IMR-90 (cell line): ENCODE measurements around the gene RASGRP1. TPM values are rescaled to one million over a fixed set of nuclear protein-coding genes. Genes with fewer than 3 reads are reported as not detected.

Experiments
- ATAC-seq: fragments of 200-7000 bp; cut with Tn5 transposase; 2 replicates; pipeline ENCODE4 v1.9.1; 2020; ENCODE audit warnings: low read depth, mild to moderate bottlenecking, moderate library complexity
- BruUV-seq: library from RNA; stranded (reverse); fragments of 400-500 nt; replicated peaks from 2 replicates; lab custom pipeline; 2021; lab: Mats Ljungman, UMichigan
- CTCF ChIA-PET: fragments of 300-600 bp; formaldehyde crosslinking; extraction: SDS; loops from one replicate; lab custom pipeline; 2021; ENCODE audit warnings: antibody characterized with exemption; lab: Yijun Ruan, JAX
- POLR2A ChIA-PET: fragments of 300-600 bp; sonication (Branson Sonifier 250); formaldehyde crosslinking; loops from one replicate; lab custom pipeline; 2022; ENCODE audit warnings: antibody characterized with exemption; ENCODE audit not compliant: unreplicated experiment; lab: Charles Lee
- DNase-seq: peaks from one replicate; pipeline ENCODE4 v3.0.0; 2013
- H2AFZ ChIP-seq: replicated peaks from 2 replicates; pipeline ENCODE3; 2013; ENCODE audit warnings: low read length, mild to moderate bottlenecking; ENCODE audit not compliant: poor library complexity
- H2AK5ac ChIP-seq: 2 replicates; pipeline ENCODE4 v1.6.1; 2013; ENCODE audit warnings: low read depth, low read length, inconsistent platforms
- H2AK9ac ChIP-seq: replicated peaks from 2 replicates; pipeline ENCODE3; 2013; ENCODE audit warnings: mild to moderate bottlenecking, low read depth, low read length, moderate library complexity; ENCODE audit not compliant: poor library complexity
- H2BK120ac ChIP-seq: 2 replicates; pipeline ENCODE4 v1.6.1; 2013; ENCODE audit warnings: low read depth, low read length, inconsistent platforms
- H2BK15ac ChIP-seq: 3 replicates; pipeline ENCODE4 v1.6.1; 2013; ENCODE audit warnings: low read depth, low read length, inconsistent platforms
- H2BK20ac ChIP-seq: 2 replicates; pipeline ENCODE4 v1.6.1; 2013; ENCODE audit warnings: low read depth, mild to moderate bottlenecking, inconsistent platforms, low read length, moderate library complexity
- H2BK5ac ChIP-seq: 2 replicates; pipeline ENCODE4 v1.6.1; 2013; ENCODE audit warnings: mild to moderate bottlenecking, low read depth, low read length, inconsistent platforms; ENCODE audit not compliant: poor library complexity, severe bottlenecking
- H3K14ac ChIP-seq: replicated peaks from 2 replicates; pipeline ENCODE4 v1.6.1; 2013; ENCODE audit warnings: low read depth, low read length, inconsistent platforms
- H3K18ac ChIP-seq: 2 replicates; pipeline ENCODE4 v1.6.1; 2013; ENCODE audit warnings: low read depth, low read length, control low read depth
- H3K23ac ChIP-seq: 2 replicates; pipeline ENCODE4 v1.6.1; 2013; ENCODE audit warnings: low read depth, low read length, inconsistent platforms
- H3K27ac ChIP-seq: 2 replicates; pipeline ENCODE4 v1.5.1; 2013; ENCODE audit warnings: mild to moderate bottlenecking, control low read depth, low read length; ENCODE audit not compliant: insufficient read depth
- H3K27me3 ChIP-seq: 2 replicates; pipeline ENCODE4 v1.6.1; 2013; ENCODE audit warnings: low read length; ENCODE audit not compliant: control insufficient read depth, insufficient read depth
- H3K36me3 ChIP-seq: 2 replicates; pipeline ENCODE4 v1.6.1; 2013; ENCODE audit warnings: low read length, mixed read lengths; ENCODE audit not compliant: control insufficient read depth, insufficient read depth
- H3K4ac ChIP-seq: 2 replicates; pipeline ENCODE4 v1.6.1; 2013; ENCODE audit warnings: low read depth, low read length, inconsistent platforms
- H3K4me1 ChIP-seq: 2 replicates; pipeline ENCODE4 v1.6.1; 2013; ENCODE audit warnings: low read length, mixed read lengths; ENCODE audit not compliant: control insufficient read depth, insufficient read depth
- H3K4me2 ChIP-seq: 2 replicates; pipeline ENCODE4 v1.6.1; 2013; ENCODE audit warnings: low read depth, mild to moderate bottlenecking, control low read depth, low read length, moderate library complexity
- H3K4me3 ChIP-seq: 2 replicates; pipeline ENCODE4 v1.5.1; 2013; ENCODE audit warnings: low read depth, mild to moderate bottlenecking, control low read depth, low read length, moderate library complexity; ENCODE audit not compliant: insufficient read depth
- H3K56ac ChIP-seq: 2 replicates; pipeline ENCODE4 v1.6.1; 2013; ENCODE audit warnings: low read length, inconsistent platforms; ENCODE audit not compliant: insufficient read depth; ENCODE audit errors: extremely low read depth
- H3K79me1 ChIP-seq, 2 experiments: 2 replicates each; pipeline ENCODE4 v1.6.1; 2013; ENCODE audit warnings: low read length in 2 of 2, inconsistent platforms in 1 of 2, low read depth in 1 of 2
- H3K9ac ChIP-seq: 2 replicates; pipeline ENCODE4 v1.6.1; 2013; ENCODE audit warnings: low read depth, low read length, control low read depth
- H3K9me1 ChIP-seq: 2 replicates; pipeline ENCODE4 v1.6.1; 2013; ENCODE audit warnings: low read length, inconsistent platforms; ENCODE audit not compliant: insufficient read depth
- H3K9me3 ChIP-seq: 2 replicates; pipeline ENCODE4 v1.6.1; 2013; ENCODE audit warnings: low read length; ENCODE audit not compliant: control insufficient read depth, insufficient read depth
- H4K20me1 ChIP-seq: 2 replicates; pipeline ENCODE4 v1.6.1; 2013; ENCODE audit warnings: low read length, inconsistent platforms; ENCODE audit not compliant: insufficient read depth
- H4K5ac ChIP-seq: 2 replicates; pipeline ENCODE4 v1.6.1; 2013; ENCODE audit warnings: mild to moderate bottlenecking, low read depth, low read length, control low read depth
- H4K8ac ChIP-seq, 2 experiments: 2 replicates each; pipeline ENCODE4 v1.6.1; 2013; ENCODE audit warnings: low read depth in 2 of 2, low read length in 2 of 2, control low read depth in 1 of 2, inconsistent platforms in 1 of 2
- H4K91ac ChIP-seq: 2 replicates; pipeline ENCODE4 v1.6.1; 2013; ENCODE audit warnings: low read depth, low read length, inconsistent platforms; ENCODE audit not compliant: insufficient read depth
- BHLHE40 ChIP-seq: fragments of 150-350 bp; IDR thresholded peaks from 2 replicates; pipeline ENCODE4 v1.6.1; 2016; ENCODE audit warnings: mild to moderate bottlenecking, low read depth, low read length
- CEBPB ChIP-seq: IDR thresholded peaks from 2 replicates; pipeline ENCODE4 v1.6.1; 2012; ENCODE audit warnings: low read depth, low read length, improper control_type of control experiment
- CHD1 ChIP-seq: IDR thresholded peaks from 2 replicates; pipeline ENCODE4 v1.6.1; 2012; ENCODE audit warnings: low read depth, low read length, improper control_type of control experiment
- CTCF ChIP-seq: conservative IDR thresholded peaks from 2 replicates; pipeline ENCODE4 v1.5.1; 2012; ENCODE audit warnings: mild to moderate bottlenecking, low read depth, low read length, improper control_type of control experiment
- ELK1 ChIP-seq: fragments of 150-350 bp; IDR thresholded peaks from 2 replicates; pipeline ENCODE4 v1.6.1; 2016; ENCODE audit warnings: low read depth, mild to moderate bottlenecking, low read length, moderate library complexity, borderline replicate concordance
- FOS ChIP-seq: fragments of 150-350 bp; IDR thresholded peaks from 2 replicates; pipeline ENCODE4 v1.6.1; 2016; ENCODE audit warnings: low read depth, low read length
- MAFK ChIP-seq: IDR thresholded peaks from 2 replicates; pipeline ENCODE4 v1.6.1; 2012; ENCODE audit warnings: low read depth, low read length, improper control_type of control experiment
- MAZ ChIP-seq: IDR thresholded peaks from 2 replicates; pipeline ENCODE4 v1.6.1; 2012; ENCODE audit warnings: low read depth, mild to moderate bottlenecking, low read length, improper control_type of control experiment, moderate library complexity, borderline replicate concordance
- MXI1 ChIP-seq: IDR thresholded peaks from 2 replicates; pipeline ENCODE4 v1.6.1; 2012; ENCODE audit warnings: low read depth, mild to moderate bottlenecking, low read length, moderate library complexity, borderline replicate concordance
- NFE2L2 ChIP-seq: fragments of 150-350 bp; IDR thresholded peaks from 2 replicates; pipeline ENCODE4 v1.6.1; 2016; ENCODE audit warnings: low read depth, mild to moderate bottlenecking, low read length
- POLR2A ChIP-seq: IDR thresholded peaks from 2 replicates; pipeline ENCODE4 v1.6.1; 2012; ENCODE audit warnings: mild to moderate bottlenecking, low read depth, low read length
- RAD21 ChIP-seq: IDR thresholded peaks from 2 replicates; pipeline ENCODE4 v1.6.1; 2012; ENCODE audit warnings: low read length, improper control_type of control experiment
- RCOR1 ChIP-seq: IDR thresholded peaks from 2 replicates; pipeline ENCODE4 v1.6.1; 2012; ENCODE audit warnings: mild to moderate bottlenecking, low read length, improper control_type of control experiment; ENCODE audit not compliant: insufficient replicate concordance
- RFX5 ChIP-seq: IDR thresholded peaks from 2 replicates; pipeline ENCODE4 v1.8.0; 2012; ENCODE audit warnings: low read depth, mild to moderate bottlenecking, low read length, moderate library complexity
- SMC3 ChIP-seq: fragments of 150-350 bp; IDR thresholded peaks from 2 replicates; pipeline ENCODE4 v1.6.1; 2016; ENCODE audit warnings: low read depth, mild to moderate bottlenecking, antibody characterized with exemption, low read length, moderate library complexity
- USF2 ChIP-seq: fragments of 150-350 bp; IDR thresholded peaks from 2 replicates; pipeline ENCODE4 v1.6.1; 2017; ENCODE audit warnings: mild to moderate bottlenecking, antibody characterized with exemption, low read length, low read depth
- WGBS, 2 experiments: methylation state at CpG; one replicate each; pipeline versions ENCODE4 v1.1.5 to v1.1.7; 2013; ENCODE audit warnings: missing lambda C conversion rate in 2 of 2; ENCODE audit not compliant: insufficient read length in 1 of 2; ENCODE audit errors: extremely low coverage in 2 of 2; 5-methylcytosine and 5-hydroxymethylcytosine counted together
- dilution Hi-C: fragments of 300-500 bp; cut with HindIII; formaldehyde crosslinking; loops from one replicate; pipeline ENCODE4 v1.14.3; 2018; ENCODE audit warnings: low sequenced_read_pairs; ENCODE audit not compliant: unreplicated experiment
- in situ Hi-C: fragments of 300-500 bp; cut with MboI; formaldehyde crosslinking; loops from 3 replicates; pipeline ENCODE4 v1.14.3; 2019; ENCODE audit warnings: low sequenced_read_pairs, inconsistent platforms, mixed read lengths
- intact Hi-C: fragments of 100-400 bp; cut with micrococcal nuclease; formaldehyde crosslinking; loops from 2 replicates; pipeline ENCODE4 v1.10.0; 2022
- polyA plus RNA-seq, 3 experiments: library from polyadenylated mRNA; depleted of rRNA; stranded (reverse); fragments of >200 nt; gene quantifications; 2 replicates each; pipeline ENCODE4 v1.2.3, GENCODE V29; 2012; ENCODE audit warnings: low replicate concordance in 1 of 3
- total RNA-seq: library from RNA; depleted of rRNA; stranded (reverse); fragments of >200 nt; gene quantifications from 2 replicates; pipeline ENCODE4 v1.2.3, GENCODE V29; 2012

The RASGRP1 gene
- total and polyA plus RNA-seq, 2 of the 4 experiments (the other 2 are of a cell fraction) = 1.4 to 3.2 TPM

GRCh38 chr15:38522922-38523321, 41.7 kb downstream of the RASGRP1 start:
- no peak overlapping the region for H3K4me2 ChIP-seq
- H3K23ac ChIP-seq = no peak overlapping the region
- dilution Hi-C loops = no loop called here
- in situ Hi-C loops = no loop called here
- 89% methylated on average over 3 of the region's 4 CpGs; no CpG with 5 or more reads in 1 of the 2 experiments for WGBS, 2 experiments
- no peak overlapping the region for H4K8ac ChIP-seq
- no peak overlapping the region for H3K27ac ChIP-seq
- CTCF ChIA-PET = no interaction called here
- TF ChIP-seq CTCF (no peak), BHLHE40 (no peak), ELK1 (no peak), MXI1 (no peak), USF2 (no peak), NFE2L2 (no peak), POLR2A (no peak), CEBPB (no peak), RAD21 (no peak), SMC3 (no peak), MAZ (no peak), FOS (no peak), MAFK (no peak), CHD1 (no peak), RFX5 (no peak), RCOR1 (no peak)
- peaks cover 6% of the 10 kb centered on the region for H3K4me1 ChIP-seq
- H3K18ac ChIP-seq = peak overlapping the region; percentile 16; the same call in 1 of the 2 replicates
- no peak overlapping the region; the same call in 1 of the 2 replicates for H4K5ac ChIP-seq
- no peak overlapping the region; the same call in 1 of the 2 replicates for H4K91ac ChIP-seq
- no peaks in the 10 kb centered on the region for H4K20me1 ChIP-seq
- no peak for ATAC-seq
- no peaks in the 10 kb centered on the region for H3K79me1 ChIP-seq
- intact Hi-C loops = no loop called here
- no peaks in the 10 kb centered on the region for H3K9me1 ChIP-seq
- no peak overlapping the region for H2AFZ ChIP-seq
- no peak overlapping the region for H3K4ac ChIP-seq
- no TSS peak for BruUV-seq
- no peak overlapping the region for H2BK120ac ChIP-seq
- no peak overlapping the region for H2AK5ac ChIP-seq
- no peak overlapping the region for H3K4me3 ChIP-seq
- POLR2A ChIA-PET = no interaction called here
- DNase-seq = no peak
- H3K56ac ChIP-seq = no peak overlapping the region
- H2BK5ac ChIP-seq = peak overlapping the region; percentile 15
- no peaks in the 10 kb centered on the region for H3K9me3 ChIP-seq
- no peak overlapping the region for H3K14ac ChIP-seq
- no peak overlapping the region for H2BK20ac ChIP-seq
- H2BK15ac ChIP-seq = no peak overlapping the region
- H3K9ac ChIP-seq = no peak overlapping the region
- H3K36me3 ChIP-seq = no peaks in the 10 kb centered on the region
- no peaks in the 10 kb centered on the region for H3K27me3 ChIP-seq
- H2AK9ac ChIP-seq = no peak overlapping the region
